ENCODE results near the gene ALX4.

GRCh38 chr11:44282620-44283019, 27.3 kb downstream of the ALX4 start:
- no peak for TF ChIP-seq CTCF (conservative IDR thresholded peaks at IDR 0.05; ENCODE audit: low read length)
- TF ChIP-seq EZH2phosphoT487 (IDR thresholded peaks at IDR 0.05; ENCODE audit: borderline replicate concordance, low read depth, low read length) = no peak

Data from OCI-LY7 (cell line).